ENCODE data around the gene SFMBT1.

- TF ChIP-seq SP2 (IDR thresholded peaks at IDR 0.05; ENCODE audit: extremely low read depth, low read depth, low read length, poor library complexity, severe bottlenecking), result no peak
- no peak for TF ChIP-seq PKNOX1 (IDR thresholded peaks at IDR 0.05)
- no peak for TF ChIP-seq POLR2AphosphoS5 (IDR thresholded peaks at IDR 0.05; ENCODE audit: control insufficient read depth, insufficient read depth, low read depth, low read length)
- no peak for TF ChIP-seq RCOR1 (IDR thresholded peaks at IDR 0.05; ENCODE audit: borderline replicate concordance in 1 of 2, low read depth in 2 of 2, low read length in 2 of 2)
- TF ChIP-seq OTX1 (CRISPR knock-in tag; IDR thresholded peaks at IDR 0.05), result no peak
- no peak for TF ChIP-seq CREB1 (IDR thresholded peaks at IDR 0.05)
- no peak for TF ChIP-seq CREB1 (CRISPR knock-in tag; IDR thresholded peaks at IDR 0.05)
- TF ChIP-seq CEBPB (tag; IDR thresholded peaks at IDR 0.05), result no peak
- no peak for TF ChIP-seq TAF1 (IDR thresholded peaks at IDR 0.05; ENCODE audit: control insufficient read depth, extremely low read depth, insufficient read depth, low read length, severe bottlenecking)
- no peak for TF ChIP-seq GTF2F1 (IDR thresholded peaks at IDR 0.05; ENCODE audit: low read depth, low read length)
- TF ChIP-seq ZNF121 (CRISPR knock-in tag; conservative IDR thresholded peaks at IDR 0.05), result no peak
- no peak for TF ChIP-seq BRD4 (IDR thresholded peaks at IDR 0.05)
Measured at GRCh38 chr3:53079147-53079546, 33.3 kb upstream of the SFMBT1 start.

Measured in K562 (cell line).